Effector memory CD4-positive, alpha-beta T cell (primary cell): Measurements from ENCODE around the gene GPR142.

Source experiments
- DNase-seq, 3 donors: peaks; one replicate each; pipeline ENCODE4 v3.0.0-alpha.2; 2020
- H3K27ac ChIP-seq: 2 replicates; pipeline ENCODE4 v1.7.0; 2013; ENCODE audit warnings: mild to moderate bottlenecking, low read length, moderate library complexity; ENCODE audit not compliant: insufficient read depth, poor library complexity, severe bottlenecking
- H3K27me3 ChIP-seq: replicated peaks from 2 replicates; pipeline ENCODE4 v1.7.0; 2013; ENCODE audit warnings: mild to moderate bottlenecking, low read length; ENCODE audit not compliant: insufficient read depth, control insufficient read depth, poor library complexity, severe bottlenecking
- H3K36me3 ChIP-seq: 2 replicates; pipeline ENCODE4 v1.7.0; 2013; ENCODE audit warnings: mild to moderate bottlenecking, low read length, moderate library complexity; ENCODE audit not compliant: control insufficient read depth, insufficient read depth
- H3K4me1 ChIP-seq: 2 replicates; pipeline ENCODE4 v1.7.0; 2013; ENCODE audit warnings: low read length, mild to moderate bottlenecking; ENCODE audit not compliant: control insufficient read depth, insufficient read depth, poor library complexity, severe bottlenecking
- H3K4me3 ChIP-seq: 2 replicates; pipeline ENCODE4 v1.7.0; 2013; ENCODE audit warnings: low read length, low read depth, mild to moderate bottlenecking; ENCODE audit not compliant: insufficient read depth, poor library complexity, severe bottlenecking
- H3K9me3 ChIP-seq: 2 replicates; pipeline ENCODE4 v1.7.0; 2013; ENCODE audit warnings: mild to moderate bottlenecking, low read length, moderate library complexity; ENCODE audit not compliant: control insufficient read depth

The GPR142 gene

GRCh38 chr17:74332763-74333283 lies 34.5 kb upstream of the GPR142 start:
- H3K36me3 ChIP-seq: no peaks in the 10 kb centered on the region
- DNase-seq: no peak
- peaks cover 13% of the 10 kb centered on the region for H3K4me1 ChIP-seq
- no peaks in the 10 kb centered on the region for H3K27me3 ChIP-seq
- H3K27ac ChIP-seq: no peak overlapping the region
- H3K4me3 ChIP-seq: no peak overlapping the region
- H3K9me3 ChIP-seq: no peaks in the 10 kb centered on the region

GRCh38 chr17:74334393-74335039 lies 32.8 kb upstream of the GPR142 start:
- DNase-seq: no peak
- Histone ChIP-seq H3K36me3 (no peaks in the 10 kb centered on the region), H3K9me3 (no peaks in the 10 kb centered on the region), H3K27me3 (no peaks in the 10 kb centered on the region), H3K4me1 (no peaks in the 10 kb centered on the region), H3K27ac (no peak overlapping the region), H3K4me3 (no peak overlapping the region)

- H3K9me3 ChIP-seq: no peaks in the 10 kb centered on the region
- no peak for DNase-seq
- no peaks in the 10 kb centered on the region for H3K27me3 ChIP-seq
- H3K27ac ChIP-seq: no peak overlapping the region
- no peaks in the 10 kb centered on the region for H3K4me1 ChIP-seq
- no peaks in the 10 kb centered on the region for H3K36me3 ChIP-seq
- no peak overlapping the region for H3K4me3 ChIP-seq
Measured at GRCh38 chr17:74335529-74336062, 31.7 kb upstream of the GPR142 start.

GRCh38 chr17:74336307-74336706 lies 31.0 kb upstream of the GPR142 start:
- Histone ChIP-seq H3K27me3 (no peaks in the 10 kb centered on the region), H3K4me1 (no peaks in the 10 kb centered on the region), H3K27ac (no peak overlapping the region), H3K36me3 (no peaks in the 10 kb centered on the region), H3K9me3 (no peaks in the 10 kb centered on the region), H3K4me3 (no peak overlapping the region)
- DNase-seq: no peak

- Histone ChIP-seq H3K4me3 (no peak overlapping the region), H3K27me3 (no peaks in the 10 kb centered on the region), H3K36me3 (no peaks in the 10 kb centered on the region), H3K27ac (no peak overlapping the region), H3K9me3 (no peaks in the 10 kb centered on the region), H3K4me1 (no peaks in the 10 kb centered on the region)
- no peak for DNase-seq
Measured at GRCh38 chr17:74337834-74338500, 29.3 kb upstream of the GPR142 start.

- Histone ChIP-seq H3K4me3 (no peak overlapping the region), H3K9me3 (no peaks in the 10 kb centered on the region), H3K4me1 (no peaks in the 10 kb centered on the region), H3K27ac (no peak overlapping the region), H3K36me3 (no peaks in the 10 kb centered on the region), H3K27me3 (no peaks in the 10 kb centered on the region)
- no peak for DNase-seq
Measured at GRCh38 chr17:74339537-74340195, 27.6 kb upstream of the GPR142 start.

- Histone ChIP-seq H3K27me3 (no peaks in the 10 kb centered on the region), H3K4me3 (no peak overlapping the region), H3K9me3 (no peaks in the 10 kb centered on the region), H3K36me3 (no peaks in the 10 kb centered on the region), H3K4me1 (no peaks in the 10 kb centered on the region), H3K27ac (no peak overlapping the region)
- no peak for DNase-seq
Measured at GRCh38 chr17:74340470-74341023, 26.8 kb upstream of the GPR142 start.

- no peaks in the 10 kb centered on the region for H3K9me3 ChIP-seq
- no peak overlapping the region for H3K27ac ChIP-seq
- no peaks in the 10 kb centered on the region for H3K27me3 ChIP-seq
- H3K4me3 ChIP-seq: no peak overlapping the region
- no peak for DNase-seq
- no peaks in the 10 kb centered on the region for H3K36me3 ChIP-seq
- no peaks in the 10 kb centered on the region for H3K4me1 ChIP-seq
Measured at GRCh38 chr17:74342224-74342623, 25.1 kb upstream of the GPR142 start.

GRCh38 chr17:74343121-74343520 lies 24.2 kb upstream of the GPR142 start:
- DNase-seq: no peak
- H3K4me3 ChIP-seq: no peak overlapping the region
- no peak overlapping the region for H3K27ac ChIP-seq
- H3K9me3 ChIP-seq: no peaks in the 10 kb centered on the region
- no peaks in the 10 kb centered on the region for H3K4me1 ChIP-seq
- H3K27me3 ChIP-seq: no peaks in the 10 kb centered on the region
- no peaks in the 10 kb centered on the region for H3K36me3 ChIP-seq
